Fibroblast of skin of back (primary cell): ENCODE data around the gene CEBPB.

Experiments
- DNase-seq: peaks from one replicate; pipeline ENCODE4 v3.0.0-alpha.2; 2013

The CEBPB gene

DNA sequence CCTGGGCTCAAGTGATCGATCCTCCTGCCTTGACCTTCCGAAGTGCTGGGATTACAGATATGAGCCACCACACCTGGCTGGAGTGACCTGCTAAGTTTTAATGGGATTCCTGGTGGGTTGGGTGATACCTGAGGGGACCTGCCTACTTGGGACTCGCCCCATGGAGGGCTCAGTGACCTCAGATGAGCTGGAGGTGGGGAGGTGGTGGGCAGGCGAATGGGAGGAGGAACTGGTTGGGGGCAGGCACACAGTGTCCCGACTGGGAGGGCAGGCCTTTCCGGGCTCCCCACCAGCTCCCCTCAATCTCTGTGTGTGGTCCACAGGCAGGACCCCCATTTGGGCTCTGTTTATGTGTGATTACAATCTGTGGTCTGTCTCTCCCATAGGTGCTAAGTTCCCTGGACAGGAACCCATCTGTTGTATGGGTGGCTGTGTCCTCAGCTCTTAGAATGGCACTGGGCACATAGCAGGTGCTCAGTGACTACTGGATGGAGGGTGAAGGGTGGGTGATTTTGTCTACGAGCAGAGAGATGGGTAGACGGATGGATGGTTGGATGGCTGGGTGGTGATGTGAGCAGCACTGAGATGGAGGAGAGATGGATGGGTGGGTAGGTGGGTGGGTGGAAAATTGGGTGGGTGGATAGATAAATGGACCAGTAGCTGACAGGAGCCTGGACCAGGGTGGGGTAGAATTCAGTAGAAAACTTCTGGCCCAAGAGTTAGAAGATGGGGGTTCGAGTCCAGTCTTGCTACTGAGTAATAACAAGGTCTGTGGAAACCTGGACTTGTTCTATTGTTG lies 23.8 kb downstream of the CEBPB start:
- no peak for DNase-seq

DNA sequence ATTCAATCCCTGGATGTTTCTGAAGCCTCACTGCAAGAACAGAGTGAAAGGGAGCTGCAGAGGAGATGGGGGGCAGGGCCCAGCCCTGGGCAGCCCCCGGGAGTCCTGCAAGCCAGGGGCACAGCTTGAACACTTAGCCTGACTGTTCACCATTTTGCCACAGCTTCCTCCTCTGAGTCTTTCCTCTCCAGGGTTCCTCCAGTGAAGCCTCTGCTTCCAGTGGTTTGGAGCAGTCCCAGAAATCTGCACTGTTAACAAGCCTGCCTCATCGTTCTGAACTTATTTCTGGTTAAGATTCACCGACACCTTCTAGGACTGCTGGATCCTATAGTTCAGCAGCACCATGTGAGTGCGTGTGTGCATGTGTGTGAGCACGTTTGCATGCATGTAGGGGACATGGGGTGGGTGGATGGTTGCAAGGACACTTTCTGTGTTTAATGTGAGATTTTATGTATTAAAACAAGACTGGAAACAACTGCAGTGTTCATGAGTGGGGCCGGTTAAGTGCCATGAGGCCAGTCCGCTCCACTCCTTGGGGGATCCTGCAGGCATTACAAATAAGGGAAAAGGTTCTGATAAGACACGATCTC lies 24.6 kb downstream of the CEBPB start:
- peak; percentile 26 for DNase-seq

DNA sequence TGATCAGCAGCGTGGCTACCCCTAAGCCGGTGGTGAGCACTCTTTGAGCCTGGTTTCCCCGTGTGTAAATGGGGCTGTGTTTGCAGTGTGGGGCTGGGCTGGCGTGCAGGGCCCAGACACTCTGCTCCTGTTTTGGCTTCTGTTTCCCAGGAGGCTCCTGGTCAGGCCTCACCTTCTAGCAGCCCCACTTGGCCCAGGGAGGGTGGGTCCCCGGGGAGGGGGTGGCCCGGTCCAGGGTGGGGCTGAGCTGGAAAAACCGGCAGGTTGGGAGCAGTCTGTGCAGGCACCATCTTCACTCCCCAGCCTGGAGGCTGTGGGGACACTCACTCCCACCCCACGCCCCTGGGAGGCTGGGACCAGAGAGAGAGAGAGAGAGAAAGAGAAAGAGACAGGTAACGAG lies 25.3 kb downstream of the CEBPB start:
- no peak for DNase-seq

DNA sequence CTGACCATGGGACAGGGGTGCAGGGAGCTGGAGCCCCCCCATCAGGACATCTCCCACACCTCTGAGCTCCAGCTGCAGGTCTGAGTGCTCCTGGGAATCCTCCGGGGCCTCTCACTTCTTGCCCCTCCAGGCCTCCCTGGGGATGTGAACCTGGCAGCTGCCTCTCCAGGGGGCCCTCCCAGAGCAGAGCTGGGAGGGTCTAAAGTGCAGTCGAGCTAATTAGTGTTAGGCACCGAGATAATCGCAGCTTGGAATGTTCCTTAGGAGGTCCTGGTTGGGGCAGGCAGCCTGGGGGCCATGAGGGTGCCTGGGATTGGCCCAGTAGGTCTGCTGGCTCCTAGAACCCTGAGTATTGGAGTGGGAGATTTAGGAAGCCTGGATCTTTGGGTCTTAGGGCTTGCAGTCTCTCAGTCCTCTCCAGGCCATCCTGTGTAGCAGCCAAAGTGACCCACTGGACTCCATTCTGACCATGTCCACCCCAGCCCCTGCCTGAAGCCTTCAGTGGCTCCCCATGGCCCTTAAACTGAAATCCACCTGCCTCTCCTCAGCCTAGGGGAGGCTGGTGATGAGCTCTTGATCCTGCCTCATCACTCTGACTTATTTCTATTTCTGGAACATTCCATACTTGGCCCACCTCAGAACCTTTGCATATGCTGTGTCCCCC lies 26.0 kb downstream of the CEBPB start:
- no peak for DNase-seq

DNA sequence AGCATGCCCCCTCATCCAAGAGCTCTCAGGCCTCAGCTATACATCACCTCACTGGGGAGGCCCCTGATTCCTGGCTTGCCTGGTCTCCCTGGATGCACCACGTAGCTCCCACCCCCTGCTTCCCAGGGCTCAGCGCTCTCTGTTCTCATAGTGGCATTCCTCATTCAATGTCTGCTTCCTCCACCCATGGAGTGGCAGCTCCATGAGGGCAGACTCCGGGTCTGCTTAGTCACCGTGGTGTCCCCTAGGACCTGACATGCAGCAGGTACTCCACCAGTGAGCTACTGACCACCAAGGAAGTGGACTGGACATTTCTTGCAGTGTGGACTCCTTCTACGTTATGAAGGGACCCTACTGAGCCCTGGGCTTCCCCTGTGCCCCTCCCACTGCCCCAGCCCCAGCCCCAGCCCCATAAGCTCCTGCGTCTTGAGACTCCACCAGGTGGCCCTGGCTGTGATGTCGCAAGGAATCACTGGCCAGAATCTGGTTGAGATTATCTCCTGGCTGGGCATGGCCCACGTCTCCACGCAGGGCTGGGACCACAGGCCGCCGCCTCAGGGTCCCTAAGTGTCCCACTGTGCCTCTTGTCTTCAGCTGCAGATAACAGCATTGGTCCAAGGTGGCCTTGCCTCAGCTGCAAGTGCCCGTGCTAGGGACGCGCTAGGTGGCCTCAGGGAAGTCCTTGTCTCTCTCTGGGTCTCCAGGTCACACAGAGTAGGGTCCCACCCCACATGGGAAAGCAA lies 26.7 kb downstream of the CEBPB start:
- no peak for DNase-seq

GRCh38 chr20:50218987-50219435 lies 28.4 kb downstream of the CEBPB start:
- peak; percentile 27 for DNase-seq

GRCh38 chr20:50219600-50219999 lies 29.0 kb downstream of the CEBPB start:
- DNase-seq: no peak

- no peak for DNase-seq
These were observed 29.7 kb downstream of the CEBPB start for GRCh38 chr20:50220093-50220893.

- DNase-seq: no peak
These were observed 30.3 kb downstream of the CEBPB start for GRCh38 chr20:50220894-50221365.

DNA sequence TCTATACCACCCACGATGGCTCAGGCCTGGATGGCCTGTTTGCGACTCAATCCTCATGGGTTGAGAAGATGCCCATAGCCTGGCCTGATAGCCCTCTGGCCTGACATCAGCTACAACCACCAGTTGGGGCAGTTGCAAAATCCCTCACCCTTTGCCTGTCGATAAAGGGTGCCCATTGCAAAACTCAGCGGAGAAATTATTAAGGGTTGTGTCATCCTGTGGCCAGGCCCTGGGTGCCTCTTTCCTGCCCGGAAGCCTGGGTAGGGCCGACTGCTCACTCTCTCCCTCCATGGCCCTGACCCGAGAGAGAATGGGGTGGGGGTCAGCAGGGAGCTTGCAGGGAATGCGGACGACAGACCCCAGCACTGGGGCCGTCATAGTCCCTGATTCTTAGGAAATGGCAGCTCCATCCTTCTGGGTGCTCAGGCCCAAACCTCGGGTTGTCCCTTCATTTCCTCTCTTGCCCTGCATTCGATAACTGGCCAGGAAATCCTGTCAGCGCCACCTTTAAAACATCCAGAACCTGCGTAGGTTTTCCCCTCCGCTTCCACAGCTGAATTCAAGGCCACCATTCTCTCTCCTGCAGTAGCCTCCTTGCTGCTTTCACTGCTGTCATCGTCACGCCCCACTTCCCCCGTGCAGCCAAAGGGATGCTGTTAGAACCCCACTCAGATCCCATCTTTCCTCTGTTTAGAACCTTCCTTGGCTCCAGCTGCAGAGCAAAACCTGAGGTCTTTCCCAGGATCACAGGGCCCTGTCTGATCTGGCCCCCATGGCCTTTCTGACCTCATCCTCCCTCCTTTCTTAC lies 31.1 kb downstream of the CEBPB start:
- no peak for DNase-seq

DNA sequence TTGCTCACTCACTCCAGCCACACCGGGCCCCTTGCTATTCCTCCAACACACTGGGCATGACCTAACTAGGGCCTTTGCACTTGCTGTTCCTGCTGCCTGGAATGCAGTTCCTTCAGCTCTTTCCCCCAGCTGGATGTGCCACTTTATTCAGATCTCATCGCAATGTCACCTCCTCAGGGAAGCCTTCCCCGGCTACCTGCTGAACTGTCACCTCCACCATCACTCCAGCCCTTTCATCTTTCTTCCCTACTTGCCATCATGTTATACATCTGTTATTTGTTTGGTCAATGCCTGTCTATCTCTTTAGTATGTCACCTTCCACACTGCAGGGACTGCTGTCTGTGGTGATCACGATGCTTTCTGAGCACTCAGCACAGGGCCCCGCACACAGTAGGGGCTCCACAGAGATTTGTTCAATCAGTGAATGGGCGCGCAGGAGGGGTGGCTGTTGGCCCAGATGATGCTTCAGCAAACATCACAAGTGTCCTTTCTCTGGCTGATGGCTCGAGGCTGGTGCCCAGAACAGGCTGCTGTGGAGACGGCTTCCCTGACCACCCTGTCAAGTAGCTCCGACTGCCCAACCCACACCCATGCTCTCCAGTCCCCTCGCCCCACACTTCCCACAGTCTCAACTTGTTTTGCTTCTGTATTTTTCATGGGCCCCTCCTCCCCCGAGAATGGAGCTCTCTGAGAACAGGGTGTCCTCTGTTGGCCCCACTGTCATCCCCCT lies 31.8 kb downstream of the CEBPB start:
- no peak for DNase-seq

- DNase-seq: no peak
These were observed 32.7 kb downstream of the CEBPB start for GRCh38 chr20:50223039-50224005.

DNA sequence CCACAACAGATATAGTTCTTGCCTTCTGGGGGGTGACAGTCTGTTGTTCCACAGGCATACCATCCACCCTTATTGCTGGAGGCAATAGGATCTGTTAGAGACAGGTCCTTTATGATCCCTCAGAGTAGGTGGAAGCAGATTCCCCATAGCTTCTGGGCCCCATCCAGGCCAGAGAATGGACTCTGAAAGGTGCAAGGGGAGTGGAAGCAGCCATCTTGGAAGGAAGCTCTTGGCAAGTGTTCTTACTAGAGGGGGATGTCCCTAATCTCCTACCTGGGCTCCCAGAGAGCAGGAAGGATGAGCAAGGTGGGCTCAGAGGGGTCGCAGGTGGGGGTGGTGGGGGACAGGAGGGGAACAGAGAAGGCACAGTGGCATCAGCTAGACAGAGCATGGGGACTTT lies 33.4 kb downstream of the CEBPB start:
- no peak for DNase-seq

GRCh38 chr20:50224531-50225255 lies 34.1 kb downstream of the CEBPB start:
- peak; percentile 85 for DNase-seq

- DNase-seq: peak; percentile 46
These were observed 35.7 kb downstream of the CEBPB start for GRCh38 chr20:50226093-50226974.

GRCh38 chr20:50227506-50227905 lies 36.9 kb downstream of the CEBPB start:
- DNase-seq: peak; percentile 39

DNA sequence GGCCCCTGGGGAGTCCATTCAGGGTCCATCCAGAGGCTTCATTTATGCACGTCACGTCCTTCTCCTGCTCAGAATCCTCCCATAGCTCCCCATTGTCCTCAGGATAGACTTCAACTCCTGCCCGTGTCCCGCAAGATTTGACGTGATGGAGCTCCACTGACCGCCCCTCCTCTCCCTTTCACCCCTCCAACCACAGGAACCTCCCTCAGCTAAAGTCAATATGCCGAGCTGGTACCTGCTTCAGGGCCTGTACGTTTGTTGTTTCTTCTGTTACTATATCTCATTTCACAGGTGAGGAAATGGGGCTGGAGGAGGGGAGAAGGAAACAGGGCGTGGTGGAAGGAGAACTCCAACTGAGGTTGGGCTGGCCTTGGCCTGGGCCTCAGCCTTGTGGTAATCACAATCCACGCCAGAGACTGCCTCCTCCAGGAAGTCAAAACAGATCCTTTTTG lies 38.6 kb downstream of the CEBPB start:
- no peak for DNase-seq
